ENCODE measurements around the gene CFAP77.

Gene CFAP77

DNA sequence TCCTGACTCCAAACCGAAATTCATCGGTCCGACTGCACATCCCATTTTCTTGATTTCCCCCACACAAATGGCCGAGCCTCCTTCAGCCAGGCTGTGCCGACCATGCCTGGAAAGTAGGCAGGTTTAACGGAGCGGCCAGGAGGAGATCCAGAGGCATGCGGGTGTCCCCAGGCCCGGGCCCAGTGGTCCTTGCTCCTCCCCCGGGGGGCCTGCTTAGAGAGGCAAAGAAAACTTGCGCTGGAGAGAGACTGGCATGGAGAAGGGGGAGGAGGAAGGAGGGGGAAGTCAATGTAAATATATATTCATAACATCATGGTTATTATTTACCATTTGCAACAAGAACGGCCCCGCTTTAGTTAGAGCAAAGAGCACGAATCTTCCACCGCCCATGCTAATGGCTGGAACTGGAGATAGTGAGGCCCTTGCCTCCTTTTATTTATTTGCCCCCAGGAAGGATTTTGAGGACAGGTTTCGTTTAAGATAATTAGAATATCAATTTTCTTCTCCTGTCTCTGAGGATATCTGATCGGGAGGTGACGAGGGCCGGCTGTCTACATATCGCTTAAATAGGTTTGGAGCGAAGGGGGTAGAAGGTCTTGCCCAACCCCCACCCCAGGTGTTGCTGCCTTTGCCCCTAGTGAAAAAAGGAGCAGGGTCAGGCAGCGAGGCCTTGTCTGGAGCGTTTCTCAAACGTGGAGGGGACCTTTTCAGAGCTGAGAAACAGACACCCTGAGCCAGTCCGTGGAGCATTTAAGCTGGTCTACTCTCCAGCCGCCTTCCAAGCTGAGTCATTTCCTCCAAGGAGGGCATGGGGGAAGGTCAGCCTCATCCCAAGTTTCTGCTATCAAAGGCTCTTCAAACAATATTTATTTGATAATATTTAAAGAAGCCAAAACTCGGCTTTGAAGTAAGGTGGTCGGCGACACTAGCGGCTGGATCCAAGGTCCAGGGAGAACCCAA is 174.9 kb downstream of the CFAP77 start:
- DNase-seq: no peak

DNA sequence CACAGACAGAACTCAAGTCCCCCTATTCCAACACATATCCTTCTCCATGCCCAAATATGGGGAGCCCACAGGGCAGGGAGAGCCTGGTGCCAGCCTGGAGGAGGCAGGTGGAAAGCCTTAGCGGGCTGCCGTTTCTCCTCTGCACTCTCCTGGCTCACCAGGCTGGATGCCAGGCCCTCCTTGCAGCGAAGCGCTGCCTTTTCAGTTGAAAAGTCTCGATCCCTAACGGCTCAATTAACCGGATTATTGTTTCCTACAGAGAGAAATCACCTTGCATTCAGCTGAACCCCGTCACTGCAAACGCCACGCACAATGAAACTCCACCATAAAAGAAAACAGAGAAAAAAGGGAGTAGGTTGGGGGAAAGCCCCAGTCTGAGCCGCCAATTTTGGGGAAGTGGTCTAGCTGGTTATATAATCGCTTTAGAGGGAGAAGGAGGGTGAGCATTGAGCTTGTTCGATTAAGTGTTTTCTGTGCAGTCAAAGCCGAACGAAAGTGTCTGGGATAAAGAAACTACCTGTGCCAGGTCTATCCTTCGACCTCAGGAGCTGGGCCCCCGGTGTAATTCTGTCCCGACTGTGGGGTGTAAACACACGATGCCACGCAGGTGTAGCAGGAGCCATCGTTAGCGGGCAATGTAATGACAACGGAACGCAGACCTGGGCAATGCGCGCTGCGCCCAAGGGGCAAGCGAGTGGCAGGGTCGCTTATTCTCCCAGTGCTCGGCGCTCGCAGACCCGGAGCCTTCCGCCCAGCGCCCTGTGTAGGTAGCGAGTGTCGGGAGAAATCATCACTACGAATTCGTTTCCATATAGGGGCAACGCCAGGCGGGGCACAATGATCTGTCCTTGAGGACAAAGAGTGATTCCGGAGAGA is 176.2 kb downstream of the CFAP77 start:
- no peak for DNase-seq

DNA sequence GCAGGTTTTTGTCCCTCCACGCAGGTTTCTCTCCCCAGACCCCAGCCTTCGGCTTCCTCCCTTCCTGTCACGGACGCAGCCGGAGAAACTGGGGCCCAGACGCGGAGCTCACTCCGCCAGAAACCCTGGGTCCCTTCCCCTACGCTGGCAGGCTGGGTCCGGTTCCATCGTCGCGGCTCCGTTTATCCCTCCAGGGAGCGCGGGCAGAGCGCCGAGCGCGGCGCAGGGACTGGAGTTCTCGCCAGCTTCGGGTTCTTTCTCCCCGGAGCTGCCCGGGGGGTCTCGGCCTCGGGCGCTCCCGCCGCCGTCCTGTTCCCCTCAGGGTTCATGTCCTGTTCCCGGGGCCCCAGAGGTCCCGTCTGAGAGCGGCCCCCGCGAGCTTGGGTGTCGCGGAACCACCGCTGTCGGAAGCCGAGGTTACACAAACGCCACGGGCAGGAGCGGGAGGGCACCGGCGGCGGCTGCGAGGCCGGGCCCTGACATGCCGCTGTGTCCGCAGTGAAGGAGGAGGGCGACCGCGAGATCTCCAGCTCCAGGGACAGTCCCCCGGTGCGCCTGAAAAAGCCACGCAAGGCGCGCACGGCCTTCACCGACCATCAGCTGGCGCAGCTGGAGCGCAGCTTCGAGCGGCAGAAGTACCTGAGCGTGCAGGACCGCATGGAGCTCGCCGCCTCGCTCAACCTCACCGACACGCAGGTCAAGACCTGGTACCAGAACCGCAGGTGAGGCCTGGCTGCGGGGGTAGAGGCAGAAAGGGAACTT is 177.0 kb downstream of the CFAP77 start:
- DNase-seq: no peak

DNA sequence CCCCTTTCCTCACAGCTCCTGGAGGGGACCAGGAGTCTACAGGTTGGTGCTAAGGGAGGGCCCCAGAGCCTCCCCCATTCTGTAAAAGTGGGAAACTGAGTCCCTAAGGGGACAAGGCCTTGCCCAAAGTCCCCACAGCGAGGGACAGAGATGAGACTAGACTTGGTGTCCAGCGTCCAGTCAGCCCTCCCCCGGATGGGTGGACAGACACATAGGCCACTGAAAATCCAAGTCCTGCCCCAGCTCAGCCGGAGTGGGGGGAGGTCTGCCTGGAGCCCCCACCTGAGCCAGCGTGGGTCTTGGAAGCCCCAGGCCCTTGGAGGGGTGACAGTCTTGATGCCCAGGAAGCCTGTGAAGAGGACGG is 177.6 kb downstream of the CFAP77 start:
- DNase-seq: no peak

DNA sequence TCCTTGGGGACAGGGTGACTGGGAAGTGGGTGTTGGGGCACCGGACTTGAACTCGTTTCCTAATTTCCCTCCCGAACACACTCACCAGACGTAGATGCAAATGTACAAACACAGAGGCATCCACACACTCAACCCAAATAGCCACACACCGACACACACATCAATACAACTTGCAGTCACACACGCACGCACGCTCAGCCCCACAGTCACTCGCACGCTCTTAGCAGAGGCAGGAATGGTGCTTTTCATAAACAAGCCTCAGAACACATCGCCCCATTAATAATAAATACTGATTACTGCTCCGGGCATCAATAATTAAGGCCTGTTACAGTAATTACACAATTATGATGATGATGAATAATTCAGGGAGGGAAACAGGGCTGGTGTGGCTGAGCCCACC is 178.1 kb downstream of the CFAP77 start:
- no peak for DNase-seq

DNA sequence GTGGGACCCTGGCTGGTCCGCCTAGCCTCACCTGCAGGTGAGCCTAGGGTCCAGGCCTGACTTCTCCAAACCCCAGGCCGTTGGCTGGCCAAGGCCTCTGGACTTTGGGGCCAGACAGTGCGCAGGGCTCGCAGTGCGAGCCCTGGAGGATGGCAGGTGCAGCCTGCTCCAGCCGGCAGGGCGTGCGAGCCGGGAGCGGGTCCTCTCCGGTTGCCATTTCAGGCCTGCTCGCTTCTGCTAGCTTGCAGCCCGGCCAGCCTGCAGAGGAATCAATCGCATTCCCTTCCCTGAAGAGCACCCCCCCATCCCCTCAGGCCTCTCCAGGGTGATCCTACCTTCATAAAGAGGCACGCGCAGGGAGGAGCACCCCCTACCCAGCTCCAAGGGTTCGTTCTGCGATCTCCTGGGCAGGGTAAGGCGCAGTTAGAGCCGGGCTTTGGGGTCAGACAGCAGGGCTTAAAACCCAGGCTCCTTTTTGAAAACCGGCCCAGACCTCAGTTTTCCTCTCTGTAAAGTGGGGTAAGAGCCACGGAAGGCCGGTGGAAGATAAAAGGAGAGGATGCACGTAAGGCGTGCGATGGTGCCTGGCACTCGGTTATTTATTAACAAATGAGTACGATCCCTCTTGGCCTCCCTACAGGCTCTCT is 178.6 kb downstream of the CFAP77 start:
- no peak for DNase-seq

DNA sequence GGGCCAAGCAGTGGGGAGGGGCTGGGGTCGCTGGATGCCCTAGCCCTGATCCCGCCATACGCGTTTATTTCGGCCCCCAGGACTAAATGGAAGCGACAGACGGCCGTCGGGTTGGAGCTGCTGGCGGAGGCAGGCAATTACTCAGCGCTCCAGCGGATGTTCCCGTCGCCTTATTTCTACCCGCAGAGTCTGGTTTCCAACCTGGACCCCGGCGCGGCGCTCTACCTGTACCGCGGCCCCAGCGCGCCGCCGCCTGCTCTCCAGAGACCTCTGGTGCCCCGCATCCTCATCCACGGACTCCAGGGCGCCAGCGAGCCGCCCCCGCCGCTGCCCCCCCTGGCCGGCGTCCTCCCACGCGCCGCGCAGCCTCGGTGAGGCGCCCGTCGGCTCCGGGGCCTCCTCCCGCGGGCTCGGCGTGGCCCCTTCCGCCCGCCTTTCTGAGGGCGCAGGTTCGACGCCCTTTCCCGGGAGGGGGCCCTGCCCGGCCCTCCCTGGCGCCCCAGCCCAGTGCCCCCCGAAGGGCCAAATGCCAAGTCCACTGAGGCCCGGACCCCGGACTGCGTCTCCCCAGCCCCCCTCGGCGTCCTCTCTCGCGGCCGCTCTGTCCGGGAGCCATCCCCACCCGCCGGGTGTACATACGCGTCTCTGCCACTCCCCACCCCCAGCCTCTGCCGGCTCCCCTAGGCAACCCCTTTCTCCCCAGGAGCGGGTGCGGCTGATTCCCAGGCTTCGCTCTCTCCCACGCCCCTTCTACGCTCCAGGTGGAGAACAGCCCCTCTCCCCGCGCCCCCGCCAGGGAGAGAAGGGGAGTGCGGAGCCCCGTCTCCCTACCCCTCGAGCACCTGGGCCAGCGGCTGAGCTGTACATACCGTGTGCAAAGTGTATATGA is 179.4 kb downstream of the CFAP77 start:
- no peak for DNase-seq

DNA sequence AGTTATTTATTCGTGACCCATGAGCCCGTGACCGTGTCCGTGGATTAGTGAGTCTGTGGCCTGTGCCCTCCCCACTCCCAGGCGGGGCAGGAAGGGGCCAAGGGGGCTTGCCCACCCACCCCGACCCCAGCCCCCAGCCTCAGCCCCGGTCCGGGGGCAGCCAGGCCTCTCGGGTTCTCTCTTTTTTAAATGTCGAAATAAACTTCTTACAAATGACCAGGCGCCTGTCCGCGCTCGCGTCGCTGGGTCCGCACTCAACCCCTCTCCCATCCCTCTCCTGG is 180.0 kb downstream of the CFAP77 start:
- no peak for DNase-seq

DNA sequence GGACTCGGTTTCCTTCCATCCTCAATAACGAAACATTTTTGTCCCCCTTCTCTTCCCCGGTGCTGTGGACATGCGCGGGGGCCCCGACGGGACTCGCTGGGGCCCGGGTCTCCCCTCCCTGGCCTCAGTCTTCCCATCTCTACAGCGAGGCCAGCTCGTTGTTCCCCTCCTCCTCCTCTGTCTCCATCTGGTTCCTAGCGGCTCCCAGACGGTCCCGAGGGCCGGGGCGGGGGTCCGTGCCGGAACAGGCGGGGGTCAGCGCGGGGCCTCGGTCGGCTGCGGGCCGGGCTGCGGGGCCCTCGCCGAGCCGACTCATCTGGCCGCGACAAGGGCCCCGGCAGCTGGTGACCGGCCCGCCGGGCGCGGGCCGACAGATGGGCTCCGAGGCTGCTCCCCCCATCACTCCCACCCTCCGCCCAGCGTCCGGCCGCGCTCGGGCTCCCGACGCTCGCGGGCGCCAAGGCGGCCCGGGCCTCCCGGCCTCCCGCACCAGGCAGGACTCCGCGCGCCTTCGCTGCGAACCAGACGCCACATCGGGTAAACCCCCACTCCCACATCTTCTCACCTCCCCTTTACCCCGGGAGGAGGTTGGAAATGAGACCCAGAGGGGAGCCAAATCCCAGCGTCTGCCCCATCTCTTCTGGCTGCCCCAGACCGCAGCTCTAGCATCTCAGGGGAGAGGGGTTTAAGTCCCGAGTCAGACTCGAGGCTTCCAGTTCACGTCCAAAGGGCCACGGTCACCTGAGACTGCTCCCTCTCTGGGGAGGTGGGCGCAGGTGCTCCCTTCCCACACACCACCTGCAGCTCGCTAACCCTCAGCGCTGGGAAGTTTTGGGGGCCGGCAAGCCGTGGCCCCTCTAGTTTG is 180.5 kb downstream of the CFAP77 start:
- DNase-seq: no peak

DNA sequence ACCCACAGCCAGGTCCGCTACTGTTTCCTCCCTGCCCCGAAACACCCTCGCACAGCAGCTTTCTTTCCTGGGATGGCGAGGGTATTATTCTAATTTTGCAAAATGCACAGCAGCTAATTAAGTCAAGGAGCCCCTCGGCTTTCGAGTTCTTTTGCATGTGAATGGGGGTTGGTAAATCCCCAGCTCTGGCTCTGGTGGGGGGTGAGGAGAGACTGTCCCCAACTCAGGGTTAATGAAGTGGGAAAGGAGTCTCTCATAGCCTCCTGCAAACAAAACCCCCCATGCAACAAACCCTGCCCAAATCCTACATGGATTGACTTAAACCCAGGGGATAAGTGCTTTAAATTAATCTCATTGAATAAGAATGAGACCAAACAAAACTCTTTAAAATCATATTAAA is 181.2 kb downstream of the CFAP77 start:
- no peak for DNase-seq

DNA sequence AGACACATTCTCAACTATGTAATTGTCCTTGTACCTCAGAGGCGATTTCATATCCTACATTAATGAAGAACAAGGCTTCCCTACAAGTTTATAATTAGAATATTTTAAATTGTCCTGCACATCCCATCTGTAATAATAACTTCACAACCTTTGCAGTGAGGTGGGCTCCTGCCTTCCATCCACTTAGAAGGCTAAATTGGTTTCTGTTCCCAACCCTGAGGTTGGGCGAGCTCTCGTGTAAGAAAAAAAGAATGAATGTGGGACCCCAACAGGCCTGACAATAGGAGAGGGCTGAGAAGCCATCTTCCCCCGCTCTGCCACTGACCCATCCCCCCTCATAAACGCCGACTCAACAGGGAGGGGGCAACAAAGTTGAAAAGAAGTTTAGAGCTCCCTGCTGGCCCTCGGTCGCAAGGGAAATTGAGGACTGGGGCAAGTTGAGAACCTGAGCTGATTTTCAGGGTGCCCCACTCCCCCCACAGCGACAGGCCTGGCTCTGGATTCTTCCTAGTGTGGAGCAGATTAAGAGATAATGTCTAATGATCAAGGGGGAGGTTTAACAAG is 181.8 kb downstream of the CFAP77 start:
- DNase-seq: no peak

DNA sequence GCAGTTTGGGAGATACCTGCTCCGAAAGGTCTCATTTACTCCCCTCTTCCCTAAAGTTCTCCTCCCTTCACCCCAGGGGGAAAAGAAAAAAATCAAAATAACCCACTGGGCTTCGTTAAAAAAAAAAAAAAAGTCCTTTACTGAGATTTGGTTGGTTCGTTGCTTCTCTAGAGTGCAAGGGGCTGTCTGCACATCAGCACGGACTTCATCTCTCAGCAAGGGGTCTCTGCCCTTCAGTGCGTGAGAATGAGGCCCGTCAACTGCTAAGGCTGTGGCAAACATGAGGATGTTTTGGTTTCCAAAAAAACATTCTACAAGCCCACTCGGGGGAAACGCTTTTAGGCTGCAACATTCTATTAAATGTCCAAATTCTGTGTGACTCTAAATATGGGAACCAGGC is 182.4 kb downstream of the CFAP77 start:
- no peak for DNase-seq

DNA sequence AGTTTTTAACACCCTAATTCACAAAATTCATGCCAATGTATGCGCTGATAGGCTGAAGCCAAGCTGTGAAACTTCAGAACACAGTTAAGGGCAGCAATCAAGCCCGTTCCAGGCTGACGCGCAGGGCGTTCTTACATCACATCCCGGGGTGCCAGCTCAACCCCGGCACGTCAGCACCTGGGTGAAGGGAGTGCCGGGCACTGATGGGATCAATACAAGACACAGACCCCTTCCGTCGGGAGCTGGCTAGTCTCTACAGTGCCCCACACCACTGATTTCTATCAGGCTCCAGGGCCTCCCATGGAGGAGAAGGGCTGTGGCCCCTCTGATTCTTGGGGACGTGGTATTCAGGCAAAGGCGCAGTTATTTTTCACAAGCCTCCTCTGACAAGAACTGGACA is 184.4 kb downstream of the CFAP77 start:
- DNase-seq: no peak

DNA sequence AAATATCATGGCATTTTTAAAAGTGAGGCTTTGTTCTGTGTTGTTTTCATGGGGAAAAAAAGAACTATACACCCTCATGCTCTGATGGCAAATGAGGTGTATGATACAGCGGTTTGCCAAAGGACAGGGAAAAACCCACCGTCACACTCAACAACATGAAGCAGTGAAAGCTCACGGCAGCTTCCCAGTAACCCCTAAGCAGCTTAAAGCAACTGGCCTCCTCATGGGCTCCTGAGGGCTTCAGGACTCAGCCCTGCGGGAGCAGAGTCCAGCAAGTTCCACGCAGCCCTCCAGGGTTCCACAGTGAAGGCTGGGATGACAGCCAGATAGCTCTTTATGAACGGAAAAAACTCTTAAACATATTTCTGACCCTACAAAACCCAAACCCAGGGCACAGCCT is 185.3 kb downstream of the CFAP77 start:
- no peak for DNase-seq

DNA sequence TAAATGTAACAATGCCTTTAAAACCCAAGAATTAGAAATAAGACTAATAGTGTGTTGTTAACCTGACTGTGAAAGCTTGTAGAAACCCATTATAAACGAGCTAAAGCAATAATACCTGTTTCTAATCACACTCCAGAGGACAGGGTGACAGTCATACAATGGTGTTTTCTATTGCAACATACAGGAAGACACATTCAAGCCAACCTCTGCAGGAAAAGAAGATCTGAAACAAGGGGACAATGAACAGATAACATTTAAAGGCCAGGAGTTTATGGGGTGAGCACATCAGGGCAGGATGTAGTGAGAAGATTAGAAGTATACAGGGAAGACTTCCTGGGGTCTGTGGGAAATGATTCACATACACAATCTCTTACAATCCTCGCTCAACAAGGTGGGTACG is 186.2 kb downstream of the CFAP77 start:
- DNase-seq: no peak

DNA sequence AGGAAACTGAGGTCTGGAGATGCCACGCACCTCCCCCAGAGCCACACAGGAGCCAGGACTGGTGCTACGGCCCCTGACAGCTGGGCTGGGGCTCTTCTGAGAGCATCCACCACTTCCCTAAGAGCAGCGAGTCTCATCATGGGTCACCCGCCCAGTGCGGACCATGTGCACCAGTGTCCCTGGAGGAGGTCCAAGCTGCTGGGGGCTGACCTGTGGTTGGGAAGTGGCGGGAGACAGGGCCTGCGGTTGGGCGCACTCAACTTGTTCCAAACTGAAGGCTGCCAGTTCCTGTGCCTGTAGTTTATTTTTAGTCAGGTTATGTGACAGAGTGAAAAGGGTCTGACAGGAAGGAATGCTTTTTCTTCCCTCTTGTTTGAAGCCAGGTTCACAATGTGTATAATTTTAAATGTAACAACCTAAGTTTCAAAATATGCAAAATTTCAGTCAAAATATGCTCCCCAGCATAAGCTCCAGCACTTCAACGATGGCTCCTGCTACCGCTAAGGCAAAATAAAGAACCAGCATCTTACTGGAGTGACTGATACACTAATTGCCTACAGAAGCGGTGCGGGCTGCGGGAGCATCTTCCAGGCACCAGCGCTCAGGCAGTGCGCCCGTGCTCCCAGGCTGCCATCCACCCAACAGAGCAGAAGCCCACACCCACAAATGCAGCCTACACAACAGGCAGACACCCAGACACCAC is 187.2 kb downstream of the CFAP77 start:
- no peak for DNase-seq

DNA sequence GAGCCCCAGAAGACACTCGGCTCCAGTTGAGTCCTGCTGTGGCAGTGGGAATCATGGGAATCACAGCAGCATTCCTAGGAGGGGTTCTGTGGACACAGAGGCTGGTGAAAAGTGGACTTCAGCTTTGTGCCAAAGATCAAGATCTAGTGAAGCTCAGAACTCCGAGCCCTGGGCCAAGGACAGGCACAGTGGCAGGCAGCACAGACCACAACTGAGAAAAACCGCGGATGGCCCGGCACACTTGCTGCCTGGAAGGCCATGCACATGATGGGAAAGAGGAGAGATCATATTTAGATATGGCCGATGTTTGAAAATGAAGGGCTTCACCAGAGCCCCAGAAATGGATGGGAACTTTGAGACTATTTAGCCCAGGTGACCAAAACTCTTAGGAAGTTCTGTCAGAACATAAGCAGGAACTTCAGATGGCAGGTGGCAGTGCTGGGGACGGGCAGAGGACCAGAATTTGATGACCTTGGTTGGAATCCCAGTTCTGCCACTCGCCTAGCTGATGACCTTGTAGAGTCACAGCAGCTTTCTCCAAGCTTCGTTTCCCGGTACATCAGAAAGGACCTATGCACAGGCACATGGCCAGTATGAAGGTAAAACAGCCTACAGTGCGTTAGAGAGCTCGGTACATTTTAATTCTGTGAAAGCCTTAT is 190.4 kb downstream of the CFAP77 start:
- no peak for DNase-seq

DNA sequence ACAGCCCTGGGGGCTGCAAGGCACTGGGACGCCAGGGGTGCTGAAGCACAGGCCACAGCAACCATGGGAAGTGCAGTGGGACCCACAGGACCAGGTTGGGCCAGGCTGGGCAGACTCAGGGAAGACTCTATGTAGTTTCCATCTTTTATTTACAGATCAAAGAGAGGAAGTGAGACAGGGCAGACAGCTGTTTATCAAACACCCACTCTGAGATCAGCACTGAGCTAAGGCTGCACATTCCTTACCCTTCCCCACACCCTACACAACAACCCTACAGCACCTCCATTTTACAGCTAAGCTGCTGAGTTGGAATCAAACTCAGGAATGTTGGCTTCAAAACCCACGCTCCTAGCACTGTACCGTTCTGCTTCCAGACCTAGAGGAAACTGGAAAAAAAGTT is 192.2 kb downstream of the CFAP77 start:
- no peak for DNase-seq

DNA sequence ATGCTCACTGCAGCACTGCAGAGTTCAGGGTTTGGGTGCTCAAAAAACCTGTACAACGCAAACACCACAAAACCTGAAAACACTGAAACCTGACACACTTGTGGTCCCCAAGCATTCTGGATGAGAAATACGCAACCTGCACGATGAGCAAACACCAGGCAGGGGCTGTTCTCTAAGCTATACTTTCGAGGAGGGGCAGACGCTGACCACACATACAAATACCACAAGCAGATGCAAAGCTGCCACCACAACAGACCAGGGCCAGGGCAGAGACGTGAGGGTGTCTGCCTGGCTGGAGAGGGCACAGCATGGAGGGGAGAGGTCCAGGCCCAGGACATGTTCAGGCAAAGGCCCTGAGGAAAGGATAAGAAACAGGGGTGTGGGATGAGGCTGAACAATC is 195.4 kb downstream of the CFAP77 start:
- DNase-seq: no peak
